Measurements from ENCODE around the gene C1QA.
"Not testable (repeated sequence)": the region's sequence is repeated elsewhere in the genome, so short reads cannot be mapped to it uniquely, and the experiment has no call there.

The C1QA gene

GRCh38 chr1:22641247-22641646 lies 4.8 kb downstream of the C1QA start:
- no peak for DNase-seq (ENCODE audit: low spot score)

- peak; percentile 26 for DNase-seq (ENCODE audit: low spot score)
Observed at GRCh38 chr1:22641906-22642636, 5.6 kb downstream of the C1QA start.

- DNase-seq (ENCODE audit: low spot score): no peak
Observed at GRCh38 chr1:22643381-22643780, 7.0 kb downstream of the C1QA start, which contains the start of gene C1QC. TSS of gene C1QC (plus strand) at chr1:22643633. CDS start at chr1:22644024, 391 bp downstream.

- DNase-seq (ENCODE audit: low spot score): no peak
Observed at GRCh38 chr1:22643928-22644327, 7.5 kb downstream of the C1QA start.

- DNase-seq (ENCODE audit: low spot score): no peak
Observed at GRCh38 chr1:22645931-22646330, 9.5 kb downstream of the C1QA start.

GRCh38 chr1:22646384-22646783 lies 10.0 kb downstream of the C1QA start:
- no peak for DNase-seq (ENCODE audit: low spot score)

- DNase-seq (ENCODE audit: low spot score): no peak
Observed at GRCh38 chr1:22650089-22650693, 13.8 kb downstream of the C1QA start.

- DNase-seq (ENCODE audit: low spot score): no peak
Observed at GRCh38 chr1:22651941-22652856, 15.8 kb downstream of the C1QA start.

- DNase-seq (ENCODE audit: low spot score): no peak
Observed at GRCh38 chr1:22652881-22653316, 16.5 kb downstream of the C1QA start, which contains the start of gene C1QB. TSS of gene C1QB (plus strand) at chr1:22653236. CDS start at chr1:22659463, 6,227 bp downstream.

- DNase-seq (ENCODE audit: low spot score): no peak
Observed at GRCh38 chr1:22654692-22655091, 18.3 kb downstream of the C1QA start.

- DNase-seq (ENCODE audit: low spot score): no peak
Observed at GRCh38 chr1:22658385-22659163, 22.1 kb downstream of the C1QA start.

GRCh38 chr1:22660716-22661241 lies 24.4 kb downstream of the C1QA start:
- no peak for DNase-seq (ENCODE audit: low spot score)

- no peak for DNase-seq (ENCODE audit: low spot score)
Observed at GRCh38 chr1:22661880-22662279, 25.5 kb downstream of the C1QA start.

GRCh38 chr1:22662318-22662717 lies 25.9 kb downstream of the C1QA start:
- no peak for DNase-seq (ENCODE audit: low spot score)

GRCh38 chr1:22662986-22663408 lies 26.6 kb downstream of the C1QA start:
- DNase-seq (ENCODE audit: low spot score): no peak

GRCh38 chr1:22665752-22666151 lies 29.3 kb downstream of the C1QA start:
- no peak for DNase-seq (ENCODE audit: low spot score)

- DNase-seq (ENCODE audit: low spot score): no peak
Observed at GRCh38 chr1:22666412-22666811, 30.0 kb downstream of the C1QA start.

- not testable (repeated sequence) for DNase-seq (ENCODE audit: low spot score)
Observed at GRCh38 chr1:22668840-22669239, 32.4 kb downstream of the C1QA start.

GRCh38 chr1:22670352-22670975 lies 34.0 kb downstream of the C1QA start:
- DNase-seq (ENCODE audit: low spot score): no peak

- DNase-seq (ENCODE audit: low spot score): no peak
Observed at GRCh38 chr1:22671999-22672398, 35.6 kb downstream of the C1QA start.
